A549 (cell line): ENCODE results near the gene HSPA8.

ENCODE experiments used
- NPAS2 ChIP-seq: fragments of 250-450 bp; sonication (Bioruptor Pico); IDR thresholded peaks from 2 replicates; pipeline ENCODE4 v1.8.0; 2022; ENCODE audit warnings: mild to moderate bottlenecking, moderate library complexity, borderline replicate concordance
- TF ChIP-seq, protein P1 (sequence below): fragments of >200 bp; sonication (Bioruptor Twin); formaldehyde crosslinking; IDR thresholded peaks from 3 replicates; pipeline ENCODE4 v1.5.1; 2016

DNA sequence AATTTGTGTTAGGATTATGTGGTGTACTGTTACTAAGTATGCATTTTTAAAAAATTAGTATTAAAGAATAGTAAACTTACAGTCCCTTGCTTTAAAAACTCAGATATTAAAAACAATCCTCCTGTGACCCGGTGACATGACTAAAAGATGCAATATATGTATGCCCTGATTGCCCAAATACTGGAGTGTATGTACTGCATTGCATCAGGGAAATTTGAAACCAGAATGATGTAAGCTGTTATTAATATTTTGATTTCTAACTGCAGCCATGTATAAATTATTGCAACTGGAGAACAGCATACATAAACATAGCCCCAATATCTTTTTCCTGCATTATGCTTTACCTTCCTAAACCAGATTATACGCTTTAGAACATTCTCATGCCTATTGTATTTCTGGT lies 3.7 kb upstream of the HSPA8 start:
- TF ChIP-seq NPAS2 (CRISPR knock-in tag): no peak
- TF ChIP-seq, protein P1, sequence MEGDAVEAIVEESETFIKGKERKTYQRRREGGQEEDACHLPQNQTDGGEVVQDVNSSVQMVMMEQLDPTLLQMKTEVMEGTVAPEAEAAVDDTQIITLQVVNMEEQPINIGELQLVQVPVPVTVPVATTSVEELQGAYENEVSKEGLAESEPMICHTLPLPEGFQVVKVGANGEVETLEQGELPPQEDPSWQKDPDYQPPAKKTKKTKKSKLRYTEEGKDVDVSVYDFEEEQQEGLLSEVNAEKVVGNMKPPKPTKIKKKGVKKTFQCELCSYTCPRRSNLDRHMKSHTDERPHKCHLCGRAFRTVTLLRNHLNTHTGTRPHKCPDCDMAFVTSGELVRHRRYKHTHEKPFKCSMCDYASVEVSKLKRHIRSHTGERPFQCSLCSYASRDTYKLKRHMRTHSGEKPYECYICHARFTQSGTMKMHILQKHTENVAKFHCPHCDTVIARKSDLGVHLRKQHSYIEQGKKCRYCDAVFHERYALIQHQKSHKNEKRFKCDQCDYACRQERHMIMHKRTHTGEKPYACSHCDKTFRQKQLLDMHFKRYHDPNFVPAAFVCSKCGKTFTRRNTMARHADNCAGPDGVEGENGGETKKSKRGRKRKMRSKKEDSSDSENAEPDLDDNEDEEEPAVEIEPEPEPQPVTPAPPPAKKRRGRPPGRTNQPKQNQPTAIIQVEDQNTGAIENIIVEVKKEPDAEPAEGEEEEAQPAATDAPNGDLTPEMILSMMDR: no peak
